Stimulated activated effector memory CD8-positive, alpha-beta T cell treated with anti-CD3 and anti-CD28 coated beads, Interleukin-12 subunit alpha, Interleukin-12 subunit beta, amount 100 ng/mL, for 72 hours (primary cell): ENCODE data around the gene MC2R.

Experiments used
- ATAC-seq: fragments of 150-1000 bp; cut with Tn5 transposase; 2 replicates; pipeline ENCODE4 v1.10.0; 2021
- DNase-seq, 2 donors: peaks; one replicate each; pipeline ENCODE4 v3.0.0; 2021 to 2022; ENCODE audit warnings: low spot score in 2 of 2
- H3K27ac Mint-ChIP-seq: one replicate; pipeline ENCODE4 v1.8.0; 2022; ENCODE audit warnings: mild to moderate bottlenecking, mixed read lengths
- H3K36me3 Mint-ChIP-seq: one replicate; pipeline ENCODE4 v1.8.0; 2022; ENCODE audit warnings: mild to moderate bottlenecking, mixed read lengths
- H3K4me1 Mint-ChIP-seq: one replicate; pipeline ENCODE4 v1.8.0; 2022; ENCODE audit warnings: mixed read lengths
- H3K4me3 Mint-ChIP-seq: one replicate; pipeline ENCODE4 v1.8.0; 2022; ENCODE audit warnings: mild to moderate bottlenecking, mixed read lengths
- H3K9me3 Mint-ChIP-seq: one replicate; pipeline ENCODE4 v1.8.0; 2022; ENCODE audit warnings: mixed read lengths

The MC2R gene

GRCh38 chr18:13910986-13911385, 4.3 kb downstream of the MC2R start:
- no peak for ATAC-seq
- Mint-ChIP-seq H3K4me3 (no peak overlapping the region), H3K27ac (no peak overlapping the region), H3K9me3 (no peaks in the 10 kb centered on the region), H3K4me1 (no peaks in the 10 kb centered on the region), H3K36me3 (no peaks in the 10 kb centered on the region)
- DNase-seq, result no peak

GRCh38 chr18:13910501-13910900, 4.8 kb downstream of the MC2R start:
- no peak for DNase-seq
- H3K36me3 Mint-ChIP-seq, result no peaks in the 10 kb centered on the region
- H3K4me3 Mint-ChIP-seq, result no peak overlapping the region
- ATAC-seq, result no peak
- H3K4me1 Mint-ChIP-seq, result no peaks in the 10 kb centered on the region
- no peaks in the 10 kb centered on the region for H3K9me3 Mint-ChIP-seq
- no peak overlapping the region for H3K27ac Mint-ChIP-seq

GRCh38 chr18:13909141-13909940, 6.0 kb downstream of the MC2R start:
- ATAC-seq, result peak; percentile 32
- no peaks in the 10 kb centered on the region for H3K9me3 Mint-ChIP-seq
- no peaks in the 10 kb centered on the region for H3K4me1 Mint-ChIP-seq
- no peak for DNase-seq
- H3K27ac Mint-ChIP-seq, result no peak overlapping the region
- H3K4me3 Mint-ChIP-seq, result no peak overlapping the region
- no peaks in the 10 kb centered on the region for H3K36me3 Mint-ChIP-seq

- no peak for ATAC-seq
- H3K4me1 Mint-ChIP-seq, result no peaks in the 10 kb centered on the region
- no peak overlapping the region for H3K4me3 Mint-ChIP-seq
- peaks cover 12% of the 10 kb centered on the region for H3K9me3 Mint-ChIP-seq
- no peak overlapping the region for H3K27ac Mint-ChIP-seq
- H3K36me3 Mint-ChIP-seq, result no peaks in the 10 kb centered on the region
- no peak for DNase-seq
Observed at GRCh38 chr18:13900633-13901032, 14.7 kb downstream of the MC2R start.

- H3K36me3 Mint-ChIP-seq, result no peaks in the 10 kb centered on the region
- peaks cover 9% of the 10 kb centered on the region for H3K9me3 Mint-ChIP-seq
- no peak for ATAC-seq
Observed at GRCh38 chr18:13895505-13896033, 19.8 kb downstream of the MC2R start.

GRCh38 chr18:13894531-13894930, 20.8 kb downstream of the MC2R start:
- ATAC-seq, result no peak
- Mint-ChIP-seq H3K36me3 (no peaks in the 10 kb centered on the region), H3K27ac (no peak overlapping the region), H3K9me3 (no peaks in the 10 kb centered on the region), H3K4me1 (no peaks in the 10 kb centered on the region), H3K4me3 (no peak overlapping the region)
- no peak for DNase-seq

More at GRCh38 chr18:13895505-13896033, 19.8 kb downstream of the MC2R start:
- Mint-ChIP-seq H3K27ac (no peak overlapping the region), H3K4me3 (no peak overlapping the region), H3K4me1 (no peaks in the 10 kb centered on the region)
- no peak for DNase-seq

GRCh38 chr18:13893418-13893760, 21.9 kb downstream of the MC2R start:
- ATAC-seq (no peak), DNase-seq (no peak)
- H3K4me1 Mint-ChIP-seq, result no peaks in the 10 kb centered on the region
- H3K4me3 Mint-ChIP-seq, result no peak overlapping the region
- no peak overlapping the region for H3K27ac Mint-ChIP-seq
- no peaks in the 10 kb centered on the region for H3K9me3 Mint-ChIP-seq
- no peaks in the 10 kb centered on the region for H3K36me3 Mint-ChIP-seq

GRCh38 chr18:13892098-13892497, 23.2 kb downstream of the MC2R start:
- ATAC-seq, result no peak

GRCh38 chr18:13890761-13891361, 24.5 kb downstream of the MC2R start:
- no peak for ATAC-seq
- H3K4me3 Mint-ChIP-seq, result no peak overlapping the region
- no peak for DNase-seq
- no peaks in the 10 kb centered on the region for H3K9me3 Mint-ChIP-seq
- H3K27ac Mint-ChIP-seq, result no peak overlapping the region
- no peaks in the 10 kb centered on the region for H3K36me3 Mint-ChIP-seq
- H3K4me1 Mint-ChIP-seq, result no peaks in the 10 kb centered on the region

More at GRCh38 chr18:13892098-13892497, 23.2 kb downstream of the MC2R start:
- DNase-seq, result no peak
- Mint-ChIP-seq H3K4me3 (no peak overlapping the region), H3K27ac (no peak overlapping the region), H3K4me1 (no peaks in the 10 kb centered on the region), H3K36me3 (no peaks in the 10 kb centered on the region), H3K9me3 (no peaks in the 10 kb centered on the region)

- DNase-seq, result no peak
- Mint-ChIP-seq H3K4me1 (no peaks in the 10 kb centered on the region), H3K9me3 (no peaks in the 10 kb centered on the region), H3K4me3 (no peak overlapping the region), H3K27ac (no peak overlapping the region), H3K36me3 (no peaks in the 10 kb centered on the region)
- ATAC-seq, result no peak
Observed at GRCh38 chr18:13889671-13890070, 25.7 kb downstream of the MC2R start.

- H3K4me3 Mint-ChIP-seq, result no peak overlapping the region
- no peak for ATAC-seq
- no peaks in the 10 kb centered on the region for H3K36me3 Mint-ChIP-seq
- no peak for DNase-seq
- no peaks in the 10 kb centered on the region for H3K9me3 Mint-ChIP-seq
- H3K27ac Mint-ChIP-seq, result no peak overlapping the region
- H3K4me1 Mint-ChIP-seq, result no peaks in the 10 kb centered on the region
Observed at GRCh38 chr18:13888191-13888716, 27.1 kb downstream of the MC2R start.

- no peaks in the 10 kb centered on the region for H3K4me1 Mint-ChIP-seq
- ATAC-seq, result no peak
- no peaks in the 10 kb centered on the region for H3K36me3 Mint-ChIP-seq
- no peak for DNase-seq
- H3K4me3 Mint-ChIP-seq, result no peak overlapping the region
- no peaks in the 10 kb centered on the region for H3K9me3 Mint-ChIP-seq
- no peak overlapping the region for H3K27ac Mint-ChIP-seq
Observed at GRCh38 chr18:13885009-13885408, 30.3 kb downstream of the MC2R start.

- H3K9me3 Mint-ChIP-seq, result no peaks in the 10 kb centered on the region
- H3K4me3 Mint-ChIP-seq, result no peak overlapping the region
- no peaks in the 10 kb centered on the region for H3K4me1 Mint-ChIP-seq
- ATAC-seq, result no peak
- no peaks in the 10 kb centered on the region for H3K36me3 Mint-ChIP-seq
- DNase-seq, result no peak
- no peak overlapping the region for H3K27ac Mint-ChIP-seq
Observed at GRCh38 chr18:13879937-13880336, 35.4 kb downstream of the MC2R start.

- no peak overlapping the region for H3K27ac Mint-ChIP-seq
- DNase-seq, result no peak
- no peaks in the 10 kb centered on the region for H3K36me3 Mint-ChIP-seq
- H3K4me1 Mint-ChIP-seq, result no peaks in the 10 kb centered on the region
- ATAC-seq, result no peak
- no peak overlapping the region for H3K4me3 Mint-ChIP-seq
- no peaks in the 10 kb centered on the region for H3K9me3 Mint-ChIP-seq
Observed at GRCh38 chr18:13879492-13879891, 35.8 kb downstream of the MC2R start.

- Mint-ChIP-seq H3K36me3 (no peaks in the 10 kb centered on the region), H3K4me1 (no peaks in the 10 kb centered on the region), H3K27ac (no peak overlapping the region), H3K4me3 (no peak overlapping the region), H3K9me3 (no peaks in the 10 kb centered on the region)
- DNase-seq (no peak), ATAC-seq (no peak)
Observed at GRCh38 chr18:13878857-13879256, 36.5 kb downstream of the MC2R start.

GRCh38 chr18:13877157-13877556, 38.2 kb downstream of the MC2R start:
- Mint-ChIP-seq H3K9me3 (no peaks in the 10 kb centered on the region), H3K27ac (no peak overlapping the region), H3K4me1 (no peaks in the 10 kb centered on the region), H3K4me3 (no peak overlapping the region), H3K36me3 (no peaks in the 10 kb centered on the region)
- DNase-seq, result no peak
- no peak for ATAC-seq
